K562 (cell line): ENCODE data around the gene ANKRD27. TPM values are rescaled to one million over a fixed set of nuclear protein-coding genes. Genes with fewer than 3 reads are reported as not detected.

Experiments used
- ARID3A ChIP-seq: IDR thresholded peaks from 2 replicates; pipeline ENCODE4 v1.6.1; 2012; ENCODE audit warnings: low read depth, low read length, improper control_type of control experiment, borderline replicate concordance
- CBFA2T3 ChIP-seq: fragments of 450-650 bp; IDR thresholded peaks from 2 replicates; pipeline ENCODE4 v1.6.1; 2017
- CBX5 ChIP-seq: IDR thresholded peaks from 2 replicates; pipeline ENCODE4 v1.6.1; 2014; ENCODE audit warnings: low read depth, borderline replicate concordance
- FOXA3 ChIP-seq, 2 experiments: fragments of 450-650 bp in 1 of 2; sonication (generic) in 1 of 2; formaldehyde crosslinking; IDR thresholded peaks in 1 of 2; conservative IDR thresholded peaks in 1 of 2; 2 replicates each; pipeline versions ENCODE4 v1.4.0 to v1.8.0; 2020 to 2022; ENCODE audit warnings: mild to moderate bottlenecking in 2 of 2, missing genetic modification reagents in 1 of 2
- GABPA ChIP-seq: fragments of 200-800 bp; sonication (Bioruptor generic); conservative IDR thresholded peaks from 2 replicates; pipeline ENCODE4 v1.6.1; 2016; ENCODE audit warnings: low read depth, missing genetic modification characterization, missing compliant biosample characterization
- HDAC1 ChIP-seq, 2 experiments: fragments of 450-650 bp; IDR thresholded peaks; 2 replicates each; pipeline ENCODE4 v1.6.1; 2016 to 2017; ENCODE audit warnings: inconsistent platforms in 1 of 2, mild to moderate bottlenecking in 1 of 2, moderate library complexity in 1 of 2
- HDAC3 ChIP-seq: fragments of 450-650 bp; IDR thresholded peaks from 2 replicates; pipeline ENCODE4 v1.6.1; 2018; ENCODE audit warnings: borderline replicate concordance, mild to moderate bottlenecking, moderate library complexity; ENCODE audit not compliant: partially characterized antibody
- HEY1 ChIP-seq: fragments of 250-450 bp; sonication (Bioruptor Pico); IDR thresholded peaks from 2 replicates; pipeline ENCODE4 v1.5.0; 2020; ENCODE audit warnings: mild to moderate bottlenecking, moderate library complexity, borderline replicate concordance
- PKNOX1 ChIP-seq: fragments of 450-650 bp; IDR thresholded peaks from 2 replicates; pipeline ENCODE4 v1.6.1; 2016
- RBM22 ChIP-seq: fragments of 200-400 bp; formaldehyde crosslinking; IDR thresholded peaks from 2 replicates; pipeline ENCODE4 v1.6.1; 2018; ENCODE audit warnings: low read length, low read depth; ENCODE audit not compliant: poor library complexity, severe bottlenecking
- RFX5 ChIP-seq: IDR thresholded peaks from 2 replicates; pipeline ENCODE4 v1.6.1; 2011; ENCODE audit warnings: low read depth, mild to moderate bottlenecking, improper control_type of control experiment, low read length
- SMAD4 ChIP-seq: fragments of 250-450 bp; sonication (Bioruptor Pico); conservative IDR thresholded peaks from 2 replicates; pipeline ENCODE4 v1.8.0; 2021; ENCODE audit warnings: inconsistent platforms, mild to moderate bottlenecking, moderate library complexity
- SRSF1 ChIP-seq: fragments of 200-400 bp; formaldehyde crosslinking; IDR thresholded peaks from 2 replicates; pipeline ENCODE4 v1.6.1; 2017; ENCODE audit warnings: mild to moderate bottlenecking, low read depth, low read length, moderate library complexity
- ZNF318 ChIP-seq, 2 experiments: fragments of 450-650 bp; IDR thresholded peaks; 2 replicates each; pipeline ENCODE4 v1.6.1; 2016; ENCODE audit warnings: mild to moderate bottlenecking in 2 of 2, borderline replicate concordance in 1 of 2, low read depth in 1 of 2, moderate library complexity in 1 of 2
- ZNF324 ChIP-seq: fragments of 250-450 bp; sonication (Bioruptor Pico); IDR thresholded peaks from 2 replicates; pipeline ENCODE4 v1.4.0; 2020; ENCODE audit warnings: mild to moderate bottlenecking
- ZNF41 ChIP-seq: fragments of 250-450 bp; sonication (Bioruptor Pico); conservative IDR thresholded peaks from 2 replicates; pipeline ENCODE4 v1.4.0; 2020; ENCODE audit warnings: mild to moderate bottlenecking
- polyA plus RNA-seq, 8 experiments: library from polyadenylated mRNA; depleted of rRNA in 4 of 8; stranded (reverse) in 5 of 8; unstranded in 3 of 8; fragments of >200 nt; fragmentation: Nextera tagmentation in 2 of 8; fragmentation: Illumina TruSeq in 1 of 8; extraction: Ambion mirVana in 2 of 8; extraction: Trizol in 1 of 8; gene quantifications; 2 replicates each; pipeline versions ENCODE4 v1.2.1 to v1.2.3, GENCODE V29; 2011 to 2014; ENCODE audit warnings: inconsistent platforms in 1 of 8, missing spikeins in 1 of 8
- total RNA-seq, 7 experiments: library from RNA; depleted of rRNA in 6 of 7; stranded (reverse); fragments of >200 nt in 6 of 7; fragmentation: Illumina TruSeq in 2 of 7; extraction: Trizol in 2 of 7; gene quantifications; 2 replicates each; pipeline versions ENCODE4 v1.2.1 to v1.2.3, GENCODE V29; 2011 to 2021; ENCODE audit warnings: low replicate concordance in 1 of 7

ANKRD27 gene
- total and polyA plus RNA-seq, 9 of the 15 experiments (the other 6 are each of a cell fraction or from before 2014, with no cell fraction given): 5.3 to 71.3 (median 54.2) TPM

- TF ChIP-seq ARID3A (no peak), ZNF324 (no peak), ZNF318 (IDR thresholded peaks at IDR 0.05; ENCODE audit: borderline replicate concordance in 1 of 2, low read depth in 1 of 2) (no peak), HDAC1 (IDR thresholded peaks at IDR 0.05) (peak in 1 of 2 experiments; percentile 59; a peak in 2 of 4 replicates), SRSF1 (no peak), PKNOX1 (peak; percentile 99), HEY1 (no peak; the same call in 1 of the 2 replicates), CBFA2T3 (no peak), RBM22 (no peak), GABPA (no peak), CBX5 (no peak), RFX5 (no peak), ZNF41 (CRISPR knock-in tag) (no peak), FOXA3 (CRISPR knock-in tag; conservative IDR thresholded peaks at IDR 0.05 in 1 of 2, IDR thresholded peaks at IDR 0.05 in 1 of 2) (no peak), HDAC3 (no peak), SMAD4 (CRISPR knock-in tag) (no peak; the same call in 1 of the 2 replicates)
Measured at GRCh38 chr19:32674931-32675719, at the start of gene ANKRD27 (continued).
